DMS53 treated with DMSO at 0.1 percent for 48 hours (cell line): ENCODE measurements around the gene SYS1.
"Not testable (repeated sequence)": the region's sequence is repeated elsewhere in the genome, so short reads cannot be mapped to it uniquely, and the experiment has no call there.

Experiments
- DNase-seq: peaks from one replicate; lab custom pipeline; 2025; ENCODE audit not compliant: unreplicated experiment; lab: John Stamatoyannopoulos, UW

The SYS1 gene

GRCh38 chr20:45339799-45340198 lies 23.2 kb upstream of the SYS1 start:
- no peak for DNase-seq

- no peak for DNase-seq
Observed at GRCh38 chr20:45340236-45340847, 22.6 kb upstream of the SYS1 start.

GRCh38 chr20:45340951-45341350 lies 22.0 kb upstream of the SYS1 start:
- no peak for DNase-seq

GRCh38 chr20:45341579-45341938 lies 21.4 kb upstream of the SYS1 start:
- no peak for DNase-seq

GRCh38 chr20:45341939-45342854 lies 20.8 kb upstream of the SYS1 start:
- DNase-seq: no peak

- DNase-seq: no peak
Observed at GRCh38 chr20:45342855-45343531, 20.0 kb upstream of the SYS1 start.

- peak; percentile 40 for DNase-seq
Observed at GRCh38 chr20:45343532-45344167, 19.3 kb upstream of the SYS1 start.

GRCh38 chr20:45344168-45344860 lies 18.6 kb upstream of the SYS1 start:
- no peak for DNase-seq

GRCh38 chr20:45345104-45345936 lies 17.6 kb upstream of the SYS1 start:
- DNase-seq: peak; percentile 24

- DNase-seq: no peak
Observed at GRCh38 chr20:45346291-45346718, 16.7 kb upstream of the SYS1 start.

- no peak for DNase-seq
Observed at GRCh38 chr20:45346851-45347250, 16.1 kb upstream of the SYS1 start.

GRCh38 chr20:45347297-45347935 lies 15.5 kb upstream of the SYS1 start:
- DNase-seq: no peak

- DNase-seq: peak; percentile 14
Observed at GRCh38 chr20:45347936-45348778, 14.8 kb upstream of the SYS1 start, which contains the start of gene SDC4. SDC4 (minus strand) TSS chr20:45348424; CDS start chr20:45348384, 40 bp downstream.

GRCh38 chr20:45350217-45350616 lies 12.7 kb upstream of the SYS1 start:
- no peak for DNase-seq

GRCh38 chr20:45350795-45351194 lies 12.2 kb upstream of the SYS1 start:
- not testable (repeated sequence) for DNase-seq

GRCh38 chr20:45352729-45353128 lies 10.2 kb upstream of the SYS1 start:
- DNase-seq: no peak

GRCh38 chr20:45353746-45354145 lies 9.2 kb upstream of the SYS1 start:
- DNase-seq: no peak

- no peak for DNase-seq
Observed at GRCh38 chr20:45354423-45355208, 8.3 kb upstream of the SYS1 start.
